ENCODE results near the gene HS3ST4. TPM values are rescaled to one million over a fixed set of nuclear protein-coding genes. Genes with fewer than 3 reads are reported as not detected.

HS3ST4 gene
- total and polyA plus RNA-seq, 2 of the 8 experiments (the other 6 are each of a cell fraction or from before 2014, with no cell fraction given), result 1.9 to 3.3 TPM

- Histone ChIP-seq H3K27ac (ENCODE audit: low read depth, low read length) (no peak overlapping the region), H3K9ac (replicated peaks in 1 of 4; ENCODE audit: extremely low read depth in 1 of 4, low read depth in 3 of 4, low read length in 3 of 4) (no peak overlapping the region), H3K36me3 (ENCODE audit: control insufficient read depth in 2 of 4, insufficient read depth in 4 of 4, low read length in 3 of 4) (no peaks in the 10 kb centered on the region), H4K5ac (ENCODE audit: insufficient read length, low read depth, low read length) (no peak overlapping the region), H2BK5ac (ENCODE audit: low read depth, low read length) (no peak overlapping the region), H3K23ac (ENCODE audit: insufficient read length) (no peak overlapping the region), H3K4me3 (ENCODE audit: extremely low read depth in 1 of 4, insufficient read depth in 2 of 4, low read depth in 3 of 4, low read length in 4 of 4) (no peak overlapping the region), H2BK120ac (replicated peaks; ENCODE audit: low read depth, low read length) (no peak overlapping the region), H3K23me2 (ENCODE audit: low read depth, low read length) (no peaks in the 10 kb centered on the region), H4K91ac (replicated peaks; ENCODE audit: insufficient read length, low read length) (no peak overlapping the region), H3K56ac (replicated peaks; ENCODE audit: insufficient read length, low read depth, low read length) (no peak overlapping the region), H3K4me1 (replicated peaks in 1 of 4; ENCODE audit: control insufficient read depth in 3 of 4, insufficient read depth in 4 of 4, low read length in 3 of 4) (peaks cover 0 to 14% (median 6%) of the 10 kb centered on the region in 4 experiments; a peak in 5 of 7 replicates), H3K79me1 (ENCODE audit: low read depth, low read length) (no peaks in the 10 kb centered on the region), H2BK15ac (ENCODE audit: low read length) (no peak overlapping the region), H3K4ac (replicated peaks; ENCODE audit: insufficient read length, low read depth, low read length) (no peak overlapping the region), H3K4me2 (ENCODE audit: insufficient read depth in 1 of 2, low read depth in 2 of 2, low read length in 2 of 2) (no peak overlapping the region), H3K9me3 (ENCODE audit: insufficient read depth in 2 of 2, low read depth in 1 of 2, low read length in 1 of 2) (no peaks in the 10 kb centered on the region), H3K14ac (ENCODE audit: insufficient read length) (no peak overlapping the region), H2BK12ac (ENCODE audit: low read depth, low read length) (peak overlapping the region; percentile 41; the same call in 1 of the 2 replicates), H2AFZ (ENCODE audit: low read length) (no peak overlapping the region), H3K18ac (ENCODE audit: extremely low read depth, low read length) (no peak overlapping the region), H3K27me3 (replicated peaks in 1 of 4; ENCODE audit: control insufficient read depth in 3 of 4, extremely low read depth in 1 of 4, insufficient read depth in 3 of 4, low read length in 3 of 4) (no peaks in the 10 kb centered on the region), H4K20me1 (replicated peaks in 1 of 2; ENCODE audit: control insufficient read depth in 1 of 2, insufficient read depth in 2 of 2, low read length in 2 of 2) (no peaks in the 10 kb centered on the region), H2BK20ac (ENCODE audit: low read length) (no peak overlapping the region), H2AK5ac (ENCODE audit: low read depth, low read length) (no peak overlapping the region), H4K8ac (ENCODE audit: extremely low read depth, insufficient read depth, low read length) (no peak overlapping the region), H3K79me2 (ENCODE audit: control insufficient read depth in 1 of 2, insufficient read depth in 2 of 2, low read length in 2 of 2) (no peaks in the 10 kb centered on the region)
- FAIRE-seq, result peak; percentile 24
- CTCF ChIA-PET (ENCODE audit: partially characterized antibody), result interaction anchor here (1.2 kb wide), 1 partner anchor 12 kb away, joined by 4 read pairs; no protein-coding TSS in a partner anchor
- POLR2A ChIA-PET (ENCODE audit: partially characterized antibody), result no interaction called here
- DNase-seq (ENCODE audit: low read depth in 1 of 2, low spot score in 2 of 2), result no peak
- WGBS, 2 experiments (ENCODE audit: extremely low coverage in 1 of 2, insufficient coverage in 1 of 2, insufficient read length in 1 of 2, insufficient replicate concordance in 2 of 2, low coverage in 1 of 2, low lambda C conversion rate in 2 of 2, missing lambda C conversion rate in 1 of 2), result 92% methylated on average over 3 of the region's 3 CpGs; no CpG with 5 or more reads in 1 of the 2 experiments
- TF ChIP-seq FOSL1 (IDR thresholded peaks at IDR 0.05; ENCODE audit: insufficient read depth, low read depth, low read length), result no peak
- no peak for TF ChIP-seq SIN3A (conservative IDR thresholded peaks at IDR 0.05 in 1 of 2, IDR thresholded peaks at IDR 0.05 in 1 of 2; ENCODE audit: low read depth in 1 of 2, low read length in 2 of 2)
- TF ChIP-seq TEAD4 (IDR thresholded peaks at IDR 0.05; ENCODE audit: low read depth, low read length), result no peak
- TF ChIP-seq SIRT6 (IDR thresholded peaks at IDR 0.05; ENCODE audit: low read length), result no peak
- TF ChIP-seq JUND (IDR thresholded peaks at IDR 0.05; ENCODE audit: low read length), result no peak
- TF ChIP-seq RXRA (IDR thresholded peaks at IDR 0.05; ENCODE audit: insufficient read depth, low read depth, low read length), result no peak
- no peak for TF ChIP-seq RNF2 (IDR thresholded peaks at IDR 0.05; ENCODE audit: borderline replicate concordance, low read depth, low read length, missing control alignments, poor library complexity, severe bottlenecking)
- TF ChIP-seq EGR1 (IDR thresholded peaks at IDR 0.05; ENCODE audit: borderline replicate concordance, low read depth, low read length), result no peak
- TF ChIP-seq GABPA (IDR thresholded peaks at IDR 0.05; ENCODE audit: borderline replicate concordance, insufficient read depth, low read length), result no peak
- TF ChIP-seq YY1 (IDR thresholded peaks at IDR 0.05; ENCODE audit: low read depth, low read length), result no peak
- TF ChIP-seq CREB1 (IDR thresholded peaks at IDR 0.05), result no peak
Measured at GRCh38 chr16:26120729-26121128, 429.0 kb downstream of the HS3ST4 start.
